OCI-LY7 (cell line): ENCODE results near the gene LPP.

Source experiments
- EZH2phosphoT487 ChIP-seq: fragments of 200-600 bp; sonication (generic); IDR thresholded peaks from 2 replicates; pipeline ENCODE4 v1.6.1; 2018; ENCODE audit warnings: low read depth, borderline replicate concordance, mild to moderate bottlenecking, mixed run types, antibody characterized with exemption, low read length, moderate library complexity, mixed read lengths
- TF ChIP-seq, protein P1 (sequence below): fragments of 200-600 bp; sonication (generic); conservative IDR thresholded peaks from 2 replicates; pipeline ENCODE4 v1.5.1; 2014; ENCODE audit warnings: mild to moderate bottlenecking, antibody characterized with exemption, low read length, moderate library complexity, mixed read lengths

GRCh38 chr3:188617270-188617669 is 463.3 kb downstream of the LPP start:
- TF ChIP-seq, protein P1, sequence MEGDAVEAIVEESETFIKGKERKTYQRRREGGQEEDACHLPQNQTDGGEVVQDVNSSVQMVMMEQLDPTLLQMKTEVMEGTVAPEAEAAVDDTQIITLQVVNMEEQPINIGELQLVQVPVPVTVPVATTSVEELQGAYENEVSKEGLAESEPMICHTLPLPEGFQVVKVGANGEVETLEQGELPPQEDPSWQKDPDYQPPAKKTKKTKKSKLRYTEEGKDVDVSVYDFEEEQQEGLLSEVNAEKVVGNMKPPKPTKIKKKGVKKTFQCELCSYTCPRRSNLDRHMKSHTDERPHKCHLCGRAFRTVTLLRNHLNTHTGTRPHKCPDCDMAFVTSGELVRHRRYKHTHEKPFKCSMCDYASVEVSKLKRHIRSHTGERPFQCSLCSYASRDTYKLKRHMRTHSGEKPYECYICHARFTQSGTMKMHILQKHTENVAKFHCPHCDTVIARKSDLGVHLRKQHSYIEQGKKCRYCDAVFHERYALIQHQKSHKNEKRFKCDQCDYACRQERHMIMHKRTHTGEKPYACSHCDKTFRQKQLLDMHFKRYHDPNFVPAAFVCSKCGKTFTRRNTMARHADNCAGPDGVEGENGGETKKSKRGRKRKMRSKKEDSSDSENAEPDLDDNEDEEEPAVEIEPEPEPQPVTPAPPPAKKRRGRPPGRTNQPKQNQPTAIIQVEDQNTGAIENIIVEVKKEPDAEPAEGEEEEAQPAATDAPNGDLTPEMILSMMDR, result no peak
- TF ChIP-seq EZH2phosphoT487, result no peak
